Thymus (tissue), 11 donors: ENCODE measurements around the gene BRWD1. TPM values are rescaled to one million over a fixed set of nuclear protein-coding genes. Genes with fewer than 3 reads are reported as not detected.
"Not testable (repeated sequence)": the region's sequence is repeated elsewhere in the genome, so short reads cannot be mapped to it uniquely, and the experiment has no call there.

Experiments
- DNase-seq, 9 donors: peaks; one replicate each; pipeline ENCODE4 v3.0.0-alpha.2; 2013; ENCODE audit warnings: low spot score in 9 of 9, low read depth in 6 of 9, missing footprints in 1 of 9
- H3K27ac ChIP-seq, 2 donors: one replicate each; pipeline ENCODE4 v1.5.1; 2013; ENCODE audit warnings: control low read depth in 1 of 2, low read depth in 1 of 2, low read length in 1 of 2, mild to moderate bottlenecking in 1 of 2, moderate library complexity in 1 of 2
- H3K27me3 ChIP-seq, 2 donors: one replicate each; pipeline ENCODE4 v1.5.1; 2013; ENCODE audit warnings: low read length in 1 of 2; ENCODE audit not compliant: control insufficient read depth in 2 of 2, insufficient read depth in 1 of 2
- H3K36me3 ChIP-seq, 2 donors: one replicate each; pipeline ENCODE4 v1.5.1; 2013; ENCODE audit warnings: low read length in 1 of 2, mild to moderate bottlenecking in 1 of 2, moderate library complexity in 1 of 2; ENCODE audit not compliant: control insufficient read depth in 2 of 2, insufficient read depth in 2 of 2
- H3K4me1 ChIP-seq, 2 donors: one replicate each; pipeline ENCODE4 v1.5.1; 2013; ENCODE audit warnings: low read length in 2 of 2; ENCODE audit not compliant: control insufficient read depth in 2 of 2, insufficient read depth in 2 of 2
- H3K4me3 ChIP-seq, 2 donors: one replicate each; pipeline ENCODE4 v1.5.1; 2013; ENCODE audit warnings: low read length in 2 of 2, control low read depth in 1 of 2, mild to moderate bottlenecking in 1 of 2
- H3K9me3 ChIP-seq, 2 donors: one replicate each; pipeline ENCODE4 v1.5.1; 2013; ENCODE audit warnings: low read length in 1 of 2, mild to moderate bottlenecking in 1 of 2; ENCODE audit not compliant: control insufficient read depth in 2 of 2, insufficient read depth in 1 of 2
- WGBS: extraction: QIAGEN DNeasy Blood & Tissue Kit; methylation state at CpG from one replicate; pipeline ENCODE4 v1.1.7; 2013; 5-methylcytosine and 5-hydroxymethylcytosine counted together
- polyA plus RNA-seq: library from polyadenylated mRNA; stranded (reverse); fragments of 200-250 nt; gene quantifications from one replicate; pipeline ENCODE4 v1.2.3, GENCODE V29; 2013
- total RNA-seq: library from RNA; stranded (reverse); fragments of 120-200 nt; gene quantifications from one replicate; pipeline ENCODE4 v1.2.4, GENCODE V29; 2013
- donor health status: healthy.

The BRWD1 gene
- total and polyA plus RNA-seq, 2 donors: 25.1 to 35.1 TPM

DNA sequence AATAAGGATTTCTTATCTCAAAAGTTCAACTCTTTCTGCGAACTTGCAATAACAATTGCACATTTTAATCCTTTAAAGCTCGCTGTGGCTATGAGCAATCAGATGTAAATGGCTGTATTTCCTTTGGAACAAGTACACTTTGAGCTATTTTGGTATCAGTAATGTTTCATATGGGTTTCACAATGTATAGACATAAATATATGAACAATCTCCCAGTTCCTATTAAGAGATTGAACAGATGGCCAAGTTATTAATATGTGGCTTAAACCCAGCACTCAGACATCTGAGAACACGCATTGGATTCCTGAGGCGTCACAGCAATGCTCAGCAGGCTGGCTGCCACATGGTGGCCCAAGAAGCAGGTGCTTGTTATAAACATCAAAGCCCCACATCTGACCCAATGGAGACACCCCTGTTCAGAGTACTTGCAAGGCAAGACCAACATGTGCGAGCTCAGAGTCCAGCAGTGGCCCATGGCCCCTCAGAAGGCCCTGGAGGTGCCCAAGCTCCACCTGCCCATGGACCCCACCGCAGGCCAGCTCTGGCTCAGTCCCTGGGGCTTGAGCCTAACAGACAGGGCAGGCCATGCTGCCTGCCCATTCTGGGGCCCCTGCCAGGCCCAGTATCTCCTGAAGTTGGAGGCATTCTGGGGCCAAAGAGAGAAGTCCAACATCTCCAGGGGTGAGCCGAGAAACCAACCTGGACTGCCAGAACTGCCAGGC, 153.9 kb downstream of the BRWD1 start:
- DNase-seq: no peak
- H3K4me1 ChIP-seq: no peaks in the 10 kb centered on the region
- H3K4me3 ChIP-seq: no peak overlapping the region
- no peaks in the 10 kb centered on the region for H3K9me3 ChIP-seq
- H3K36me3 ChIP-seq: no peaks in the 10 kb centered on the region
- H3K27ac ChIP-seq: no peak overlapping the region
- WGBS: 99% methylated on average over 7 of the region's 7 CpGs
- no peaks in the 10 kb centered on the region for H3K27me3 ChIP-seq

DNA sequence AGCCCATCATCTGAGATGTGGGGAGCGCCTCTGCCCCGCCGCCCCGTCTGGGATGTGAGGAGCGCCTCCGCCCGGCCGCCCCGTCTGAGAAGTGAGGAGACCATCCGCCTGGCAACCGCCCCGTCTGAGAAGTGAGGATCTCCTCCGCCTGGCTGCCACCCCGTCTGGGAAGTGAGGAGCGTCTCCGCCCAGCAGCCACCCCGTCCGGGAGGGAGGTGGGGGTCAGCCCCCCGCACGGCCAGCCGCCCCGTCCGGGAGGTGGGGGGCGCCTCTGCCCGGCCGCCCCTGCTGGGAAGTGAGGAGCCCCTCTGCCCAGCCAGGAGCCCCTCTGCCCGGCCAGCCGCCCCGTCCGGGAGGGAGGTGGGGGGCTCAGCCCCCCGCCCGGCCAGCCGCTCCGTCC, 156.2 kb downstream of the BRWD1 start:
- H3K36me3 ChIP-seq, H3K4me3 ChIP-seq, H3K9me3 ChIP-seq, H3K27ac ChIP-seq, H3K4me1 ChIP-seq, DNase-seq, H3K27me3 ChIP-seq: not testable (repeated sequence)
- 96% methylated on average over 34 of the region's 34 CpGs for WGBS

DNA sequence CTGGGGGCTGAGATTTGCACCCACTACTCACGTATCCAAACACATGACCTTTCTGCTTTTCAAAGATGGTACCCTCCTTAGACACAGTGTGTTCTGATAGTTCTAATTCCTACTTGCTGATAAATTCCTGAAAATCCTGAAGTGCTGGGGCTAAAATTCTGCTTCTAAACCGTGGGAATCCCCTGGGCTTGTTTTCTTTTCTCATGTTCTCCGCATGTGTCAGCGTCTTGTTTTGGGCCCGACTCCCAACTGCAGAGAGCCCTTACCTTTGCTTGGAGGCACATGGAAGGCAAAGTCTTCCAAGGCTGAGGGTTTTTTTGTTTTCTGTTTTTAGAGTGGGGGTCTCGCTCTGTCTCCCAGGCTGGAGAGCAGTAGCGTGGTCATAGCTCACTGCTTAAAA, 157.4 kb downstream of the BRWD1 start:
- no peak overlapping the region for H3K27ac ChIP-seq
- no peaks in the 10 kb centered on the region for H3K4me1 ChIP-seq
- H3K4me3 ChIP-seq: no peak overlapping the region

DNA sequence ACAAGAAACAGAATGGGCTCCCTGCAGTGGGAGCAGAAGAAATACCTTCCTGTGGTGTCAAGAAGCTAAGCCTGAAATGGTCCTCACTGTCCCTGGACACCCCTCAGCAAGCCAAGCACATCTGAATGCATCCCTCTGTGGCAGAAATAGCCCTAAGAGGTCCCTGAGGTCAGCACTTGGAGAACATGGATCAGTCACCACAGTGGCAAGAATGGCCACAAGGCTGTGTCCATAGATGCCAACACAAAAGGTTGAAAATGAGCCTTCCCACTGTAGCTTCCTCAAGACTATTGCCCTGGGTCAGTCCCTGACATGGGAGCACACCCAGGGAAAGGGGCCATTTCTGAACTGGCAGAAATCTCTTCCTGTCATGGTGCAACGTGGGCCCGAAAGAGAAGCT, 157.9 kb downstream of the BRWD1 start:
- Histone ChIP-seq H3K4me1 (no peaks in the 10 kb centered on the region), H3K36me3 (no peaks in the 10 kb centered on the region), H3K4me3 (no peak overlapping the region), H3K27ac (no peak overlapping the region), H3K9me3 (no peaks in the 10 kb centered on the region), H3K27me3 (no peaks in the 10 kb centered on the region)
- WGBS: 95% methylated on average over 2 of the region's 2 CpGs
- DNase-seq: no peak

More for the DNA sequence above, 157.4 kb downstream of the BRWD1 start:
- 93% methylated on average over 7 of the region's 7 CpGs for WGBS
- DNase-seq: no peak
- no peaks in the 10 kb centered on the region for H3K27me3 ChIP-seq
- no peaks in the 10 kb centered on the region for H3K9me3 ChIP-seq
- no peaks in the 10 kb centered on the region for H3K36me3 ChIP-seq

DNA sequence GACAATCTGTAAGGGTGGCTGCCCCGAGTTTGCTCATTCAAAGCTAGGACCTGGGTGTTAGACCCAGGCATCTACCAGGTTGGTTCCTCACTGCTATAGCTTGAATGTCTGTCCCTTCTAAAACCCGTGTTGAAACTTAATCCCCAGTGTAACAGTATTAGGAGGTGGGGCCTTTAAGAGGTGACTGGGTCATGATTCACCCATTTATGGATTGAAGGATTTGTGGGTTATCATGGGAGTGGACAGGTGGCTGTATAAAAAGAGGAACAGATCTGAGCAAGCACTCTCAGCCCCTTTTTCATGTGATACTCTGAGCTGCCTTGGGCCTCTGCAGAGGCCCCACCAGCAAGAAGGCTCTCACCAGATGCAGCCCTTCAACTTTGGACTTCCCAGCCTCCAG, 159.6 kb downstream of the BRWD1 start:
- Histone ChIP-seq H3K4me1 (no peaks in the 10 kb centered on the region), H3K4me3 (no peak overlapping the region), H3K36me3 (no peaks in the 10 kb centered on the region), H3K27ac (no peak overlapping the region), H3K27me3 (no peaks in the 10 kb centered on the region), H3K9me3 (no peaks in the 10 kb centered on the region)
- DNase-seq: no peak
- WGBS: over 99% methylated on average over 2 of the region's 2 CpGs

DNA sequence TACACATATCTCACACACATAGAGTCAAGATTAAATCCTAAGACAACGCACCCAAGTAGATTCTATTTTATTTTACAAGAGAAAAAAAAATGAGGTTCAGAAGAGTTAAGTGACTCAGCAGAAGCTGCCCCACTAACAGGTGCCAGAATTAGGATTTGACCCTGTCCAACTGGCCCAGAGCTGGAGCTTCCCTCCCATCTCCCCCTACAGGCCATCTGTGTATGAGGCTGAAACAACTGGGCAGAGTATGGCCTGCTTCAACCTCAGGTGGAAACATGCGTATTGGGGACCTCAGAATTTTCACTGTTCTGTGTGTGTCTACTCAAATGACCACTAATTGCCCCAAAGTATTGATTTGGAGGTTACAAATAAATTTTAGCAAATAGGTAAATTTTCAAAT, 160.1 kb downstream of the BRWD1 start:
- no peak overlapping the region for H3K4me3 ChIP-seq
- 97% methylated on average over 2 of the region's 2 CpGs for WGBS
- H3K4me1 ChIP-seq: no peaks in the 10 kb centered on the region
- no peak for DNase-seq
- no peak overlapping the region for H3K27ac ChIP-seq
- no peaks in the 10 kb centered on the region for H3K9me3 ChIP-seq
- no peaks in the 10 kb centered on the region for H3K27me3 ChIP-seq
- H3K36me3 ChIP-seq: no peaks in the 10 kb centered on the region

DNA sequence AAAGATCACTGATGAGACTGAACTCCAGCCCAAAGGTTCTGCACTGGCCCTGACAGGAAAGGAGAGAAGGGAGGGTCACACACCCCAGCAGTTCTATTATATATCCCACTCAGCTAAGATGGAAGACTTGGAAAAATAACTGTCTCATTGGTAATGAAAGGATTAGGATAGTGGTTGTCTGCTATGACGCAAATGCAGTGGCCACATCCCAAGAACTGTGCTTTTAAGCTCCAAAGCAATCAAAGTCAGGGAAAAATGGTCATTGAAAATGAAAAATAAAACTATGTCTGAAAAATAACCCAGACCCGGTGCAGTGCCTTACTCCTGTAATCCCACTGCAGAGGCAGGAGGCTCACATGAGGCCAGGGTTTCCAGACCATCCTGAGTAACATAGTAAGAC, 161.2 kb downstream of the BRWD1 start:
- no peak overlapping the region for H3K4me3 ChIP-seq
- DNase-seq: no peak
- no peaks in the 10 kb centered on the region for H3K36me3 ChIP-seq
- WGBS: 96% methylated on average over 2 of the region's 2 CpGs
- H3K27ac ChIP-seq: no peak overlapping the region
- no peaks in the 10 kb centered on the region for H3K27me3 ChIP-seq
- no peaks in the 10 kb centered on the region for H3K9me3 ChIP-seq
- no peaks in the 10 kb centered on the region for H3K4me1 ChIP-seq

DNA sequence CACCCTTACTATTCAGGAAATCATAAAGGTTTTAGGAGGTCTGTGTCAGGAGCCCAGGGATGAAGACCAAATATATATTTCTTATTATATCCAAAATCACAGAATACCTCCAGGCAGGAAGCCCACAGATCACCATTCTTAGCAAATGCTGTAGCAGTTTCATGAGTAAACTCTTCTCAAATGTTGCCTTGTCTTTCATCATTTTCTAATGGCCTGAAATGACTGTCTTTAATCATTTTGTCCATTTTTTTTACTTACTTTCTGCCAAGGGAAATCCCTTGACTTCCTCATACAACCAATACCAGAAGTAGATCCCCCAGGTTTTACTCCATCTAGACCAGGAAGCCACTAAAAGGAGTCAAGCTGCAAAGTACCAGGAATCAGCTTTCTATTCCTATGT, 162.6 kb downstream of the BRWD1 start:
- Histone ChIP-seq H3K27ac (no peak overlapping the region), H3K36me3 (no peaks in the 10 kb centered on the region), H3K27me3 (no peaks in the 10 kb centered on the region), H3K9me3 (no peaks in the 10 kb centered on the region), H3K4me3 (no peak overlapping the region), H3K4me1 (no peaks in the 10 kb centered on the region)
- no peak for DNase-seq

DNA sequence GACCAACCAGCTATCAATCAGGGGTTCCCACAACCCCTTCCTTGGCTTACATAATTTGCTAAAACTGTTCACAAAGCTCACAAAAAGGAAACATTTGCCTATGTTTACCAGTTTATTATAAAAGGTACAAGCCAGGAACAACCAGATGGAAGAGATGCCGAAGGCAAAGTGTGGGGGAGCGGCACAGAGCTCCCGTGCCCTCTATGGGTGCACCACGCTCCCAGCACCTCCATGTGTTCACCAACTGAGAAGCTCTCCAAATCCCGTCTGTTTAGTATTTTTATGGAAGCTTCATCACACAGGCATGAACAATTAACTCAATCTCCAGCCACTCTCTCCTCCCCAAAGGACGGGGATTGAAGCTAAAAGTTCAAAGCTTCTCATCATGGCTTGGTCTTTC, 163.1 kb downstream of the BRWD1 start:
- Histone ChIP-seq H3K27me3 (no peaks in the 10 kb centered on the region), H3K4me1 (no peaks in the 10 kb centered on the region), H3K36me3 (no peaks in the 10 kb centered on the region), H3K4me3 (no peak overlapping the region), H3K27ac (no peak overlapping the region), H3K9me3 (no peaks in the 10 kb centered on the region)
- WGBS: 98% methylated on average over 6 of the region's 6 CpGs
- no peak for DNase-seq

DNA sequence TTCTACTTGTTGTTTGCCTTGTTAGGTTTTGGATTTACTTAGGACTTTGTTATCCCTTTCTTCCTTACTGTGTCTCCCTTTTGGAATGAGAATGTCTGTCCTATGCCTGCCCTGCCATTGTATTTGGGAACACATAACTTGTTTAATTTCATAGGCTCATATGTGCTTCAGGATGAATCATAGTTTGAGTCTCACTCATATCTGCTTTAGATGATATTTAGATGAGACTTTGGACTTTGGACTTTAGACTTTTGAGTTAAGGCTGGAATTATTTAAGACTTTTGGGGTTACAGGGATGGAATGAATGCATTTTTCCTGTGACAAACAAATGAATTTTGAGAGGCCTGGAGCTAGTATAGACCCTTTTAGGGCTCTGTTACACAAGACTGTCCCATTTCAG, 163.6 kb downstream of the BRWD1 start:
- H3K4me1 ChIP-seq: no peaks in the 10 kb centered on the region
- H3K4me3 ChIP-seq: no peak overlapping the region
- DNase-seq: no peak
- H3K27ac ChIP-seq: no peak overlapping the region
- no peaks in the 10 kb centered on the region for H3K36me3 ChIP-seq
- H3K9me3 ChIP-seq: no peaks in the 10 kb centered on the region
- no peaks in the 10 kb centered on the region for H3K27me3 ChIP-seq
